ENCODE data around the gene HINT3.
"Not testable (repeated sequence)": the region's sequence is repeated elsewhere in the genome, so short reads cannot be mapped to it uniquely, and the experiment has no call there.

Gene HINT3

DNA sequence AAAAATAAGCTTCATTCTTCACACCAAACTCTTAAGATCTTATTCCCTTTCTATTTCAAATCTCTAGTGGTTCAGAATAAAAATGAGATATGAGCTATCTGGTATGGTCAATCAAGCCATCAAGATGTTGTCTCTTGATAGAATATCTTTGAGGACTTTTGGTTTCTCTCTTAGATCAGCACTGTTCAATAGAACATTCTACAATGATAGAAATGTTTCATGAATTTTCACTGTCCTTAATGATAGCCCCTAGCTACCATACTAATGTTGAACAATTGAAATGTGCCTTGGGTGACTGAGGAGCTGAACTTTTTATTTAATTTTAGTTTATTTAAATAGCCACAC is 24.1 kb upstream of the HINT3 start:
- ChIA-PET CTCF (interaction anchor here (0.6 kb wide), 1 partner anchor 152 kb away, joined by 3 read pairs; no protein-coding TSS in a partner anchor), POLR2A (interaction anchor here (0.8 kb wide), 1 partner anchor 24 kb away, joined by 5 read pairs; the partner anchor contains the start of gene HINT3)
- DNase-seq (ENCODE audit: extremely low spot score), result no peak
- TF ChIP-seq L3MBTL2 (conservative IDR thresholded peaks at IDR 0.05) (no peak), ZNF384 (IDR thresholded peaks at IDR 0.05) (no peak), SUZ12 (IDR thresholded peaks at IDR 0.05) (no peak), TARDBP (IDR thresholded peaks at IDR 0.05) (no peak), FOXK2 (IDR thresholded peaks at IDR 0.05) (no peak), HDGF (IDR thresholded peaks at IDR 0.05; ENCODE audit: borderline replicate concordance) (no peak)

DNA sequence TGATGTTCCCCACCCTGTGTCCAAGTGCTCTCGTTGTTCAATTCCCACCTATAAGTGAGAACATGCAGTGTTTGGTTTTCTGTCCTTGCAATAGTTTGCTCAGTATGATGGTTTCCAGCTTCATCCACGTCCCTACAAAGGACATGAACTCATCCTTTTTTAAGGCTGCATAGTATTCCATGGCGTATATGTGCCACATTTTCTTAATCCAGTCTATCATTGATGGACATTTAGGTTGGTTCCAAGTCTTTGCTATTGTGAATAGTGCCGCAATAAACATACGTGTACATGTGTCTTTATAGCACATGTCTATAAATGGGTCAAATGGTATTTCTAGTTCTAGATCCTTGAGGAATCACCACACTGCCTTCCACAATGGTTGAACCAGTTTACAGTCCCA is 21.1 kb upstream of the HINT3 start:
- POLR2A ChIA-PET; CTCF ChIA-PET; DNase-seq (ENCODE audit: extremely low spot score): not testable (repeated sequence)

DNA sequence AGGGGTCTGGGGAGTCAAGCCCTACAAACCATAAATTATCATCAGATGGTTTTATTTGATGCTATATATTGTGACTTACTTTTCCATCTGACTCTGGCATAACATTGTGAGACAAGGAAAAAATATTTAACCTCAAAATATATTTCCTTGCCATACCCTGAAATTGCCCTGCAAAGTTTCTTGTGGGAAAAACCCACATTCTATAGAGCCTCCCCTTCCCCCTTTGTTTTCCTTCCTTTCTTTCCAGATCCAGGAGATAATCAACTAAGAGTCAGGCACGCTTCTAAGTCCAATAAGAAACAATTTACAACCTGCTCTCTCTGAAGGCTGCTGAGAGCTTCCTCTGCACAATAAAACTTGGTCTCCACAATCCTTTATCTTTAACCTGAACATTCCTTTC is 17.5 kb upstream of the HINT3 start:
- no peak for DNase-seq (ENCODE audit: extremely low spot score)
- TF ChIP-seq HDGF (IDR thresholded peaks at IDR 0.05; ENCODE audit: borderline replicate concordance), result no peak
- no peak for TF ChIP-seq CTBP1 (IDR thresholded peaks at IDR 0.05; ENCODE audit: borderline replicate concordance)
- TF ChIP-seq FOXA1 (IDR thresholded peaks at IDR 0.05), result no peak
- no peak for TF ChIP-seq L3MBTL2 (conservative IDR thresholded peaks at IDR 0.05)
- no peak for TF ChIP-seq ELF4 (IDR thresholded peaks at IDR 0.05)
- no peak for TF ChIP-seq LEF1 (IDR thresholded peaks at IDR 0.05; ENCODE audit: borderline replicate concordance)
- TF ChIP-seq, protein P1, sequence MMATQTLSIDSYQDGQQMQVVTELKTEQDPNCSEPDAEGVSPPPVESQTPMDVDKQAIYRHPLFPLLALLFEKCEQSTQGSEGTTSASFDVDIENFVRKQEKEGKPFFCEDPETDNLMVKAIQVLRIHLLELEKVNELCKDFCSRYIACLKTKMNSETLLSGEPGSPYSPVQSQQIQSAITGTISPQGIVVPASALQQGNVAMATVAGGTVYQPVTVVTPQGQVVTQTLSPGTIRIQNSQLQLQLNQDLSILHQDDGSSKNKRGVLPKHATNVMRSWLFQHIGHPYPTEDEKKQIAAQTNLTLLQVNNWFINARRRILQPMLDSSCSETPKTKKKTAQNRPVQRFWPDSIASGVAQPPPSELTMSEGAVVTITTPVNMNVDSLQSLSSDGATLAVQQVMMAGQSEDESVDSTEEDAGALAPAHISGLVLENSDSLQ (IDR thresholded peaks at IDR 0.05), result no peak
- TF ChIP-seq FOXK2 (IDR thresholded peaks at IDR 0.05), result no peak
- TF ChIP-seq SP1 (IDR thresholded peaks at IDR 0.05), result no peak
- no peak for TF ChIP-seq NFRKB (IDR thresholded peaks at IDR 0.05)
- no peak for TF ChIP-seq ARNT (IDR thresholded peaks at IDR 0.05)
- TF ChIP-seq BHLHE40 (IDR thresholded peaks at IDR 0.05; ENCODE audit: borderline replicate concordance), result no peak
- TF ChIP-seq ZNF384 (IDR thresholded peaks at IDR 0.05), result no peak
- TF ChIP-seq FOXM1 (IDR thresholded peaks at IDR 0.05; ENCODE audit: borderline replicate concordance), result no peak
- TF ChIP-seq SUZ12 (IDR thresholded peaks at IDR 0.05), result no peak
- no peak for TF ChIP-seq TARDBP (IDR thresholded peaks at IDR 0.05)
- CTCF ChIA-PET, result no interaction called here
- POLR2A ChIA-PET, result no interaction called here

DNA sequence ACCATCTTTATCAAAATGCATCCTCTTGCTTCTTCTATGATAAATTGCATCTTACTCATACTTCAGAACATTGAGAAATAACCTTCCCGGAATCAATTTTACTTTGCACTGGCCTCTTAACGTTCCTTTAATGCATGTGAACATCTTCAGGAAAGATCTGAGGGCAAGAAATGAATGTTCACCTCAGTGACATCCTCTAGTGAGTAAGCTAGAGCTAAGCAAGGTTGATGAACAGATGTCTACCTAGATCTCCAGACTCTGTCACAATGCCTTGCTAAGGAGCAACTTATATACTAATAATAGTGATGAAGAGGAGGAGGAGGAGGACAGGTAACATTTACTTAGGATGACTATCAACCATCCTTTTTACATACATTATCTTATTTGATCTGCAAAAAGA is 16.8 kb upstream of the HINT3 start:
- POLR2A ChIA-PET, result interaction anchor here (1.0 to 1.3 kb wide), 2 partner anchors 16 to 159 kb away, joined by 3 to 8 read pairs; partner anchors contain the start of gene HINT3
- CTCF ChIA-PET, result interaction anchor here (1.4 kb wide), 1 partner anchor 17 kb away, joined by 4 read pairs; the partner anchor contains the start of gene HINT3
- no peak for DNase-seq (ENCODE audit: extremely low spot score)
- TF ChIP-seq TARDBP (IDR thresholded peaks at IDR 0.05), result no peak
- no peak for TF ChIP-seq BHLHE40 (IDR thresholded peaks at IDR 0.05; ENCODE audit: borderline replicate concordance)
- TF ChIP-seq LEF1 (IDR thresholded peaks at IDR 0.05; ENCODE audit: borderline replicate concordance), result no peak
- no peak for TF ChIP-seq ZNF384 (IDR thresholded peaks at IDR 0.05)
- no peak for TF ChIP-seq ELF4 (IDR thresholded peaks at IDR 0.05)
- no peak for TF ChIP-seq HDGF (IDR thresholded peaks at IDR 0.05; ENCODE audit: borderline replicate concordance)
- no peak for TF ChIP-seq L3MBTL2 (conservative IDR thresholded peaks at IDR 0.05)
- no peak for TF ChIP-seq SP1 (IDR thresholded peaks at IDR 0.05)
- TF ChIP-seq FOXM1 (IDR thresholded peaks at IDR 0.05; ENCODE audit: borderline replicate concordance), result no peak
- no peak for TF ChIP-seq CTBP1 (IDR thresholded peaks at IDR 0.05; ENCODE audit: borderline replicate concordance)
- TF ChIP-seq, protein P1 (IDR thresholded peaks at IDR 0.05), result no peak
- TF ChIP-seq FOXK2 (IDR thresholded peaks at IDR 0.05), result no peak
- no peak for TF ChIP-seq FOXA1 (IDR thresholded peaks at IDR 0.05)
- TF ChIP-seq NFRKB (IDR thresholded peaks at IDR 0.05), result no peak
- no peak for TF ChIP-seq SUZ12 (IDR thresholded peaks at IDR 0.05)
- TF ChIP-seq ARNT (IDR thresholded peaks at IDR 0.05), result no peak

DNA sequence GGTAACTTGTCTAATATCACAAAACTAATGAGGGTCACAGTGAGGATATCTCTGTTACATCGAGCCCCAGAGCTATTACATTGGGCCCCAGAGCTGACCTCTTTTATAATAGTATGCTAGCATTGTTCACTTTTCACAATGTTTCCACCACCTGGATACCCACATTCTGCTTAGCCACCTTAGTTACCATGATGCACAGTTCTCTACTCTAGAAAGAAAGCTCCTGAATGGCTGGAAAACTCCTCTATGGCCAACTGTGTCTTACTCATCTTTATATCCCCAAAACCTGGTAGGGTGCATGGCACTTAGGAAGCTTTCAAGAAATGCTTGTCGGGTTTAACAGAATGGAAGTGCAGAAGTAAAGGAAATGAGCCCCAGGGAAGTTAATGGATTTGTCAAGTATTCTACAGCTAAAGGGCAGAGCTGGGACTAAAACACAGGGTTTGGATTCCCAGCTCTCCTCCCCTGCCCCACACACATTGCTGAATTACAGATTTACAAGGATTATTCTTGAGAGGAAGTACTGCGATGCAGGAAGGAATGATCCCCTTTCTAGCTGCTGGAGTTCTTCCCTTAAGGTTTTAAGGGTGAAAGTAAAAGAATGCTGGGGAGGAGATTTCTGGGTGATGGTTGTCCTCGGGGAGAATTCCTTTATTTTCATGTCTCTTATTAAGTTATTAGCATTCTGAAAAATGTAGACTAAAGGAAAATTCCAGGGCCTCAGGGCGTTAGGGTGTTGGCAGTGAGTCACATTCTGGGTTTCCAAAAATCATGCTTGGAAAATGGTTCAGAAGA is 16.1 kb upstream of the HINT3 start:
- DNase-seq (ENCODE audit: extremely low spot score), result no peak
- CTCF ChIA-PET, result interaction anchor here (0.9 to 1.4 kb wide), 3 partner anchors 11 to 34 kb away, joined by 4 read pairs; partner anchors contain the start of gene HINT3
- no peak for TF ChIP-seq FOXK2 (IDR thresholded peaks at IDR 0.05)
- TF ChIP-seq NFRKB (IDR thresholded peaks at IDR 0.05), result no peak
- TF ChIP-seq BHLHE40 (IDR thresholded peaks at IDR 0.05; ENCODE audit: borderline replicate concordance), result no peak
- TF ChIP-seq ELF4 (IDR thresholded peaks at IDR 0.05), result no peak
- TF ChIP-seq TARDBP (IDR thresholded peaks at IDR 0.05), result no peak
- TF ChIP-seq LEF1 (IDR thresholded peaks at IDR 0.05; ENCODE audit: borderline replicate concordance), result no peak
- POLR2A ChIA-PET, result interaction anchor here (0.6 to 1.3 kb wide), 4 partner anchors 15 to 159 kb away, joined by 3 to 8 read pairs (median 4); partner anchors contain the start of gene HINT3

DNA sequence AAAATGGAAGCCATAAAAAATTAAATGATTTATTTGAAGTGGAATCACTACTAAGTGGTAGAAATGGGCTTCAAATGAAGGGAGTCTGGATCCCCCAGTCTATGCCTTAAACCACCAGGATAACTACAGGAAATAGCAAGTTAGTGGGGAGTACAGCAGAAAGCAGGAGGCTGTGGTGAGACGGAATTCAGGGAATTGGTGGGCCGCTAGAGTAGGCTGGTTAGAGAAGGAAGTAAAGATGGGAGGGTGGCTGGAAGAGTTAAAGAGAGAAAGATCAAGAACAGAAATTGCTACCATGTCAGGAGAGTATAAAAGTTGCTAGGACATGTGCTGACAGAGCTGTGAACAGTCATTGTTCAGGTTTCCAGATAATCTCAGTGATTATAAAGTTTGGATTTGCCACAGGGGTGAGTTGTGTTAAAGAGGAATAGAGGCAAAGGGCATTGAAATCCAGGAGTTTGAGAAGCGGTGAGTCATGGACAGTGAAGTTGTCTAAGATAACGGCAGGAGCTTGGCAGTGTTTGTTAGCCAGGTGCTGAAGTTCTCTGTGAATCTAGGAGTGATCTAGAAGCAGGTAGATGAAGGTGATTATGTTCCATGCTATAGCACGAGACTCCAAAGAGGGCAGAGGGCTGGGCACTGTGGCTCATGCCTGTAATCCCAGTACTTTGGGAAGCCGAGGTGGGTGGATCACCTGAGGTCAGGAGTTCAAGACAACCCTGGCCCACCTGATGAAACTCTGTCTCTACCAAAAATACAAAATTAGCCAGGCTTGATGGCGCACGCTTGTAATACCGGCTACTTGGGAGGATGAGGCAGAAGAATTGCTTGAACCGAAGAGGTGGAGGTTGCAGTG is 13.7 kb upstream of the HINT3 start:
- no peak for TF ChIP-seq ELF4 (IDR thresholded peaks at IDR 0.05)
- TF ChIP-seq FOXA1 (IDR thresholded peaks at IDR 0.05), result no peak
- TF ChIP-seq FOXK2 (IDR thresholded peaks at IDR 0.05), result no peak
- no peak for TF ChIP-seq CTBP1 (IDR thresholded peaks at IDR 0.05; ENCODE audit: borderline replicate concordance)
- TF ChIP-seq SP1 (IDR thresholded peaks at IDR 0.05), result no peak
- TF ChIP-seq ARNT (IDR thresholded peaks at IDR 0.05), result no peak
- no peak for TF ChIP-seq L3MBTL2 (conservative IDR thresholded peaks at IDR 0.05)
- no peak for TF ChIP-seq TARDBP (IDR thresholded peaks at IDR 0.05)
- no peak for TF ChIP-seq BHLHE40 (IDR thresholded peaks at IDR 0.05; ENCODE audit: borderline replicate concordance)
- no peak for TF ChIP-seq LEF1 (IDR thresholded peaks at IDR 0.05; ENCODE audit: borderline replicate concordance)
- ChIA-PET POLR2A (interaction anchor here (1.2 to 6.5 kb wide), 3 partner anchors 14 to 153 kb away, joined by 3 to 31 read pairs (median 4); partner anchors contain the start of genes HINT3 and NCOA7), CTCF (interaction anchor here (1.4 kb wide), 1 partner anchor 13 kb away, joined by 5 read pairs; no protein-coding TSS in a partner anchor)

More for the DNA sequence above, 13.7 kb upstream of the HINT3 start:
- DNase-seq (ENCODE audit: extremely low spot score), result no peak

All from HEK293T (cell line).